HG03103 (cell line): ENCODE measurements around the gene TNNI3.
A peak's percentile ranks its signal among the peaks of the same experiment; 100 is the strongest.
"Not testable (repeated sequence)": the region's sequence is repeated elsewhere in the genome, so short reads cannot be mapped to it uniquely, and the experiment has no call there.

Experiments
- ATAC-seq: cut with Tn5 transposase; IDR thresholded peaks from one replicate; pipeline ENCODE4 v1.9.1; 2021; ENCODE audit warnings: low read depth; ENCODE audit not compliant: unreplicated experiment

TNNI3 gene

GRCh38 chr19:55157064-55157908 is at the start of gene TNNI3:
TNNI3 (minus strand) TSS chr19:55157732; CDS start chr19:55157589, 143 bp downstream.
- no peak for ATAC-seq

DNA sequence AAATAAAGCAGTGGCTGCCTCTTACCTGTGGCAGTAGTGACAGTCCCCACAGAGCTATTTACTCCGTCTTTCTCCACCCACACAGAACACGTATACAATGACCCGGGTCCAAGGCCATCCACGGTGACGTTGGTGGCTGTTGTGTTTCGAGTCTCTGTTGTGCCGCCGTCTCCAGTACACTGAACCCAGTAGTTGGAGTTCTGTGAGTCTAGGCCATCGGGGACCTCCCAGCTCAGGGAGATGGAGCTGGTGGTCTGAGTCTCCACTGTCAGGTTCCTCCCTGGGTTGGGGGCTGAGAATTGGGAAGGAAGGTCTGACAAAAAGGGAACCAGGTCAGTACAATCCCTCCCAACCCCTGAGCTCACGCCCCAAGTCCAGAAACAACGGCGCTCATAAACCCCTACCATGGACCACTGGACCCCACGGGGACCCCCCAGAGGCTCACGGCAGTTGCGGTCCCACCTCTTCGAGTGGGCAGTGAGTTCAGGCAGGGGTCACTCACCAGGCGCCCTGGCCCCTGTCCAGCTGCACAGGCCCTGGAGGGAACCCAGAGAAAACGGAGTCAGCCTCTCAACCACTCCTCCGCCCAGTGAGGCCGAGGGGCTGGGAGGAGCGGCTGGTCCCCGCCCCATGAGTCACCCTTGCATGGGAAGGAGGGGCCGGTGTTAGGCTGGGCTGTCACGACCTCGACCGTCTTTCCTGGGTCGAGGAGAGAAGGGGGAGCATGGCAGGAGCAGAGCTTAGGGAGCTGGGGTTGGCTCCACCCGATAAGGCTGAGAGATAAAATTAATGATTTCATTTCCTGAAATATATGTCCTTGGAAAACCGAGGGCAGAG is 49.4 kb upstream of the TNNI3 start:
- no peak for ATAC-seq

DNA sequence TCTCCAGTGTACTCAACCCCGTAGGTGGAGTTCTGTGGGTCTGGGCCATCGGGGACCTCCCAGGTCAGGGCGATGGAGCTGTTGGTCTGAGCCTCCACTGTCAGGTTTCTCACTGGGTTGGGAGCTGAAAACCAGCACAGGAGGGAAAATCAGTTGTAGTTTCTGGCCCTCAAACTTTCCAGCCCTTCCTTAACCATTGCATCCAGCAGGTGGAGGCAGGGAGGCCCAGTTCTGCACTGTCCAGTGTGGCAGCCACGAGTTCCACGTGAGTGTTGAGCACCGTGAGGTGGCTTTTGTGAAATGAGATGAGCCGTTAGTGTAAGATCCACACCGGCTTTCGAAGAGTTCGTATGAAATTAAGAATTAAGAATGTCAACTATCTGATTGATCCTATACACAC is 44.7 kb upstream of the TNNI3 start:
- not testable (repeated sequence) for ATAC-seq

- ATAC-seq = no peak
These were observed 42.2 kb upstream of the TNNI3 start for GRCh38 chr19:55199620-55200204.

GRCh38 chr19:55198651-55199050 is 41.1 kb upstream of the TNNI3 start:
- ATAC-seq = no peak

DNA sequence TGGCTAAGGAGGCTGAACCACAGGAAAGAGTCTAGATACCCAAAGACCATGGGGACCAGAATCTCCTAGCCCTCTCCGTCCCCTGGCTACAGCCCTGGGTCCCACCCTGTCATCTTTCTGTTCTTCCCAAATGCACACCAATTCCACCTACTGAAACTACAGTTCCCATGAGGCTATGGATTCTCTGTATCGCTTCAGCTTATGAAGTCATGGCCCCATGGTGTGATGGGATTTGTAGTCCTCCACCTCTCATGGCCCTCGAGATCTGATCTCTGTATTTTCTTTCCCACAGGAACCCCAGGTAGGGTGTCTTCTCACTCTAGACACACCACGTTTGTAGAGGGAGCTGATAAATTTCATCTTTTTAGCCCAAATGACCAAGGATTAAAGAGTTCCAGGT is 40.0 kb upstream of the TNNI3 start:
- ATAC-seq = no peak

DNA sequence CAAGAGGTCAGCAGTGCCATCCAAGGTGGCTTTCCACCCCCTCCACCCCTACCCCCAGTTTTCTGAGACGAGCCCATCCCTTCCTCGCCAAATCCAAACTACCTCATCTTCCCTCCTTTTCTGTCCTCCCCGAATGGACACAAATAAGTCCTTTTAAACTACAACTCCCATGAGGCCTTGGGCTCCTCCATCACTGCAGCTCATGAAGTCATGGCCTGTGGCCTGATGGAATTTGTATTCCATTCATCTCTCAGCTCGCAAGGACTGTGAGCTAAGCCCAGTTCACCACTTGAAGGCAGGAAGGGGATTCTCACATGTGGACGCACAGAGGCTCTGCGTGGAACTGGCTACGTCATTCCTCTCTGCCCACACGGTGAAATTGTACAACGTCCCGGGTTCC is 39.3 kb upstream of the TNNI3 start:
- ATAC-seq = no peak

DNA sequence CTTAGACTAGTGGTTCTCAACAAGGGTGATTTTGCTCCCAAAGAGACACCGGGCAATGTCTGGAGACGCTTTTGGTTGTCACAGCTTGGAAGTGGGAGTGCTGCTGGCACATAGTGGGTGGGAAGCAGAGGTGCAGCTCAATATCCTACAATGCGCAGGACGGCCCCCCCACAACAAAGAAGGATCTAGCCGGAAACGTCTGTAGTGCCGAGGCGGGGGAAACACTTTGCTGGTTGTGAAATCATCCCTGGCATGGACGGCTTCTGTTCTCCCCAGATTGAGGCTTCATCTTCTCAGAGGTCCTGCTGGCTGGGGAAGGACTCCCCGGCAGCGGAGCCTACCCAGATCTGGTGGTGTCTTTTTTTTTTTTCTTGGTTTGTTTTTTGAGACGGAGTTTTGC is 35.9 kb upstream of the TNNI3 start:
- no peak for ATAC-seq

DNA sequence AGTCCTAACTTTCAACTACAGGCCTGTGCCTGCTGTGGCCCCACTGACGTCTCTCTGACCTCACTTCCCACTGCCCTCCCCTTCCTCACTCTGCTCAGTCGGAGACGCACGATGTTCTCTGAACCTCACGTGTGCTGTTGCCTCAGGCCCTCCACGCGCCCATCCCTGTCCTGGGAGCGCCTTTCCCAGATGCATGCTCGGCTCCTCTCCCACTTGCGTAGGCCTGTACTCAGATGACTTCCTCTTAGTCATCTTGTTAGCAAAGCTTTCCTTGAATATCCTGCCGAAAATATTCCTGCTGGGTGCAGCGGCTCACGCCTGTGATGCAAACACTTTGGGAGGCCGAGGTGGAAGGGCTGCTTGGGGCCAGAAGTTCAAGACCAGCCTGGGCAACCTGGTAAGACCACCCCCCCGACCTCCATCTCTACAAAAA is 31.9 kb upstream of the TNNI3 start:
- no peak for ATAC-seq

DNA sequence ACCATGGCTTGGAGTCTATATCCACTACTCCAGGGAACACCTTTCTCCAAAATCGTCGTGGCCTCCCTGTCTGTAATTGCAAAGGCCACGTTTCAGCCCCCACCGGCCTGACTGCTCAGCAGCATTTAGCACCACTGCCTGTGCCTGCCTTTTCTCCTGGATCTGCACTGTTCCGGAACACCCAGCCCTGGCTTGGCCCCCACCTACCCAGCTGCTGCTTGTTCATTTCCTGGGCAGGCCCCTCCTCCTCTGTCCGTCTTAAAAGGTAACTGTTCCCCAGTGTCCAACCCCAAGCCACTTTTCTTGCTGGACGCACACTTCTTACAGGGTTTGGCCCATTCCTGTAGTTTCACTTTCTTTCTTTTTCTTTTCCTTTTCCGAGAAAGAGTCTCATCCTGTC is 31.1 kb upstream of the TNNI3 start:
- no peak for ATAC-seq

GRCh38 chr19:55186080-55186479 is 28.5 kb upstream of the TNNI3 start:
- ATAC-seq = no peak

- ATAC-seq = no peak
These were observed 24.2 kb upstream of the TNNI3 start for GRCh38 chr19:55181740-55182139.

- no peak for ATAC-seq
These were observed 22.3 kb upstream of the TNNI3 start, which contains the start of gene SYT5 for GRCh38 chr19:55179606-55180484. SYT5 (minus strand) TSS chr19:55180289; CDS start chr19:55179041, 1,248 bp downstream.

DNA sequence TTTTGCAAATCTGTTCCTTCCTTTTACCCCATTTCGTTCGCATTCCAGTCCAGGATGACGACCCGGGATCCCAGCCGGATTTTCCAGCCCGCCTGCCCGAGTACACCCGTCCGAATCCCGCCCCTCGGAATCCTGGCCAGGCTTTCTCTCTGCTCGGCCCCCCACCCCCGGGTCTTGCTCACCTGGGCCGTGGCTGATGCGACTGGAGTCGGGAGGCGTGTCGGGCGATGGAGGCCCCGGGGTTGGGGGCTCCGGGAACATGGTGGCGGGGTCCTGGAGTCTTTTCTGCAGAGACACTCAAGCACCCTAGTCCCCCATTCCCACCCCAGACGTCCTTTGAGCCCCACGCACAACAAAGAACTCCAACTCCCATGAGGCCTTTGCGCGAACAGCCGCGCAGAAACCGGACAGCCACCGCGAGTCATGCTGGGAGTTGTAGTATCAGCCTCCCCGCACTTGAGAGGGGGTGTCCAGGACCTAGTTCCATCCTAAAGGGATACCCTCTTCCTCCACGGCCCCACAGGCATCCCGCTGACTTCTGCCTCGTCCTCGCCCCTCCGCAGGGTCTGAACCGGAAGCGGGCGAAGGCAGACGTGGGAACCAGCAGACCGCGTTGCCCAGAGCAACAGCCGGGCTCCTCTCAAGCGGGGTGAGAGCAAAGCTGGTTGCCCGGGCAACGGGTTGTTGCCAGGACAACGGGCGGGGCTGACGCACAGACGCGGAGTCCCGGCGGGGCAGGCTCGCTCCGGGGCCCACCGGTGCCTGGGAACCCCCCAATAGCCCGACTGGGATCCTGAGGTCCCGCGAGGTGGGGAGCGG is 21.5 kb upstream of the TNNI3 start:
- ATAC-seq = peak; percentile 55

DNA sequence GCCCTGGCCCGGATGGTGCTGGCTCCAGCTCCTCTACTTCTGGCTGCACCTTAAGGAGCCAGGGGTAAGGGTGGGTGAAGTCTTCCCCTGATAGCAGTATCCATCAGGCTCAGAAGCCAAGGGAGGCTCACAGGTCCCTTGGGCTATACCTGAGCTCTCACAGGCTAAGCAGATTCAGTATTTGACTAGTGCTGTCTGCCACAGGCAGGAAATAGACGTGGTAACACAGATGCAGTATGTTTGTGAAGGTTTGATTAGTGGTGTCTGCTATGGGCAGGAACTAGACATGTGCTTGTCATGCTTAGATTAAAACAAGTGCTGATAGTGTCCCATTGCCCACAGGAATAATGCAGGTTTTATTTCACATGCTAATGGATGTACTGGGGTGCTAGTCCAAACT is 18.5 kb upstream of the TNNI3 start:
- ATAC-seq = no peak

DNA sequence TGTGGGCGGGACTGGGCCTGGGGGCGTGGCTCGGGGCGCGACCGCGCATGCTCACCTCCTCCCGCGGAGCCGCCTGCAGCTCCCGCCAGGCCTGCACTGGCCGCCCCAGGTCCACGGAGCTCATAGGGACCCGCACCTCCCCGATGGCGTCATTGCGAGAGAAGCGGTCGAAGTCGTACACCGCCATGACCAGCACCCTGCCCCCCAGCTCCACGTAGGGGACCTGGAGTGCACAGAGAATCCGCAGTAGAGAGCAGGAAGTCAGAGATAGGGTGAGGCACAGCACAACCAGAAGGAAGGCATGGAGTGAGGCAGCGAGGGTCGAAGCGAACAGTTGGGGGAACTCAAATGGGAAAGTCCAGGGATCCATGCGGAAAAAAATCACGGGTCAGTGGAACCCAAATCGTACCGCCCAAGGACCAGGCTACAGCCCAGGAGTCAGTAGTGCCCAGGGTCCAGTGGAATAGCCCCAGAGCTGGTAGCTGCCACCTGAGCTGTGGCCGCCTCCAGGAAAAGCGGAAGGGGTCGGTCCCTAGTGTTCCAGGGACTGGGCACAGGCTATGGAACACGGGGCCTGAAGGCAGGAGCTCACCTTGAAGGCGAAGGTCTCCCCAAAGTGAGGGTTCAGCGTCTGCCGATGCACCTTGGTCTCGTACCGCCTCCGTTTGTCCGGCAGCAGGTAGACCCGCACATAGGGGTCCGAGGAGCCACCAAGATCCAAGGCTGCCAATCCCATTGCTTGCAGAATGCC is 17.8 kb upstream of the TNNI3 start:
- ATAC-seq = no peak

DNA sequence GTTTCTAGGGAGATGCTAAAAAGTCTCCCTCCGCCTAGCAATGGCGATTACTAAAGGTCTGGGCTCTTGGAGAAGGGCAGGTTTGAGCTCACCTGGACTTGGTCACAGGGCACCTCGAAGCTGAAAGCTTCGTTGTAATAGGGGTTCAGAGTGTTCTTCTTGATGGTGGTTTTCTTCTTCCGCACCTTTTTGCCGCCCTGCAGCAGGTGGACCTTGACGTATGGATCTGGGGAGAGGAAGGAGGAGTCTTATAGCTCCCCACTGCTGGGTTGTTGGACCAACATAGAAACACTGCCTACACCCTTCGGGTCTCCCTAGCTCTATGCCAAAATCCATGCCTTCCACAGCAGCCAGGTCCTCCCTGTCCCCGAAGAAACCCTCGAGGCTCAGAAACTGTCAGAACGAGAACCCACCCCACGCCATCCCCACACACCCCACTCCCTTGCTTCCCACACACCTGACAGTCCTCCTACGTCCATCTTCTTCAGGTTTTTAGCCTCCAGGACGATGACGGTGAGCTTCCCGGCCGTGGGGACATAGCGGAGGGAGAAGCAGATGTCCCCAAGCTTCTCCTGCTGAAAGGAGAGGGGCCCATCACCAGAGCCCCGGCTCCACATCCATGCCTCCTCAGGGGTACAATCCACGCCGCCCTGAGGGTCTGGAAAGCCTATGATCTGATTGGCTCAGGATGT is 17.0 kb upstream of the TNNI3 start:
- no peak for ATAC-seq
